GM12878 (cell line): ENCODE results near the gene DNAAF1. TPM values are rescaled to one million over a fixed set of nuclear protein-coding genes. Genes with fewer than 3 reads are reported as not detected.
A peak's percentile ranks its signal among the peaks of the same experiment; 100 is the strongest.

ENCODE experiments used
- CHD2 ChIP-seq: IDR thresholded peaks from 2 replicates; pipeline ENCODE4 v1.6.1; 2011; ENCODE audit warnings: low read depth, low read length, improper control_type of control experiment, borderline replicate concordance
- MEF2A ChIP-seq: IDR thresholded peaks from 2 replicates; pipeline ENCODE4 v1.6.1; 2011; ENCODE audit warnings: low read depth, mild to moderate bottlenecking, low read length, moderate library complexity; ENCODE audit not compliant: insufficient read depth
- NFYB ChIP-seq: IDR thresholded peaks from 2 replicates; pipeline ENCODE4 v1.6.1; 2011; ENCODE audit warnings: low read depth, mild to moderate bottlenecking, low read length, improper control_type of control experiment, moderate library complexity; ENCODE audit not compliant: insufficient read depth
- RB1 ChIP-seq: fragments of 450-650 bp; formaldehyde crosslinking; IDR thresholded peaks from 2 replicates; pipeline ENCODE4 v1.6.1; 2017; ENCODE audit warnings: mild to moderate bottlenecking, borderline replicate concordance
- SP1 ChIP-seq: IDR thresholded peaks from one replicate; pipeline ENCODE4 v1.6.1; 2011; ENCODE audit warnings: low read depth, low read length
- TBL1XR1 ChIP-seq: IDR thresholded peaks from 2 replicates; pipeline ENCODE4 v1.6.1; 2012; ENCODE audit warnings: low read depth, low read length, improper control_type of control experiment
- WRNIP1 ChIP-seq: IDR thresholded peaks from 2 replicates; pipeline ENCODE4 v1.6.1; 2011; ENCODE audit warnings: low read depth, low read length, improper control_type of control experiment, borderline replicate concordance
- ZNF274 ChIP-seq: IDR thresholded peaks from one replicate; pipeline ENCODE4 v1.8.0; 2011; ENCODE audit not compliant: insufficient read length, insufficient read depth
- polyA plus RNA-seq, 11 experiments: library from polyadenylated mRNA; depleted of rRNA in 4 of 11; unstranded in 6 of 11; stranded (reverse) in 5 of 11; fragments of >200 nt; fragmentation: Nextera tagmentation in 4 of 11; fragmentation: Illumina TruSeq in 1 of 11; extraction: Ambion mirVana in 4 of 11; extraction: Trizol in 1 of 11; gene quantifications; 1 replicate in 1 of 11; 2 replicates in 10 of 11; pipeline versions ENCODE4 v1.2.1 to v1.2.3, GENCODE V29; 2011 to 2016; ENCODE audit warnings: inconsistent platforms in 2 of 11, missing spikeins in 2 of 11, low read depth in 1 of 11
- total RNA-seq, 4 experiments: library from RNA; depleted of rRNA in 3 of 4; stranded (reverse); fragments of >200 nt in 3 of 4; fragmentation: Illumina TruSeq in 1 of 4; extraction: Trizol in 1 of 4; gene quantifications; 2 replicates each; pipeline versions ENCODE4 v1.2.1 to v1.2.3, GENCODE V29; 2013 to 2021
- TF ChIP-seq, protein P1 (sequence below): IDR thresholded peaks from 2 replicates; pipeline ENCODE4 v1.6.1; 2012; ENCODE audit warnings: improper control_type of control experiment, low read depth, low read length; ENCODE audit not compliant: insufficient replicate concordance
- TF ChIP-seq, protein P2 (sequence below): fragments of 450-650 bp; IDR thresholded peaks from 2 replicates; pipeline ENCODE4 v1.6.1; 2017; ENCODE audit warnings: mild to moderate bottlenecking, moderate library complexity

Gene DNAAF1
- total and polyA plus RNA-seq, 10 of the 15 experiments (the other 5 are each of a cell fraction or from before 2014, with no cell fraction given): 0.02 to 0.76 (median 0.08) TPM; not detected in 6

GRCh38 chr16:84186685-84187437, 41.8 kb downstream of the DNAAF1 start, which contains the start of gene TAF1C (continued):
- TF ChIP-seq, protein P1, sequence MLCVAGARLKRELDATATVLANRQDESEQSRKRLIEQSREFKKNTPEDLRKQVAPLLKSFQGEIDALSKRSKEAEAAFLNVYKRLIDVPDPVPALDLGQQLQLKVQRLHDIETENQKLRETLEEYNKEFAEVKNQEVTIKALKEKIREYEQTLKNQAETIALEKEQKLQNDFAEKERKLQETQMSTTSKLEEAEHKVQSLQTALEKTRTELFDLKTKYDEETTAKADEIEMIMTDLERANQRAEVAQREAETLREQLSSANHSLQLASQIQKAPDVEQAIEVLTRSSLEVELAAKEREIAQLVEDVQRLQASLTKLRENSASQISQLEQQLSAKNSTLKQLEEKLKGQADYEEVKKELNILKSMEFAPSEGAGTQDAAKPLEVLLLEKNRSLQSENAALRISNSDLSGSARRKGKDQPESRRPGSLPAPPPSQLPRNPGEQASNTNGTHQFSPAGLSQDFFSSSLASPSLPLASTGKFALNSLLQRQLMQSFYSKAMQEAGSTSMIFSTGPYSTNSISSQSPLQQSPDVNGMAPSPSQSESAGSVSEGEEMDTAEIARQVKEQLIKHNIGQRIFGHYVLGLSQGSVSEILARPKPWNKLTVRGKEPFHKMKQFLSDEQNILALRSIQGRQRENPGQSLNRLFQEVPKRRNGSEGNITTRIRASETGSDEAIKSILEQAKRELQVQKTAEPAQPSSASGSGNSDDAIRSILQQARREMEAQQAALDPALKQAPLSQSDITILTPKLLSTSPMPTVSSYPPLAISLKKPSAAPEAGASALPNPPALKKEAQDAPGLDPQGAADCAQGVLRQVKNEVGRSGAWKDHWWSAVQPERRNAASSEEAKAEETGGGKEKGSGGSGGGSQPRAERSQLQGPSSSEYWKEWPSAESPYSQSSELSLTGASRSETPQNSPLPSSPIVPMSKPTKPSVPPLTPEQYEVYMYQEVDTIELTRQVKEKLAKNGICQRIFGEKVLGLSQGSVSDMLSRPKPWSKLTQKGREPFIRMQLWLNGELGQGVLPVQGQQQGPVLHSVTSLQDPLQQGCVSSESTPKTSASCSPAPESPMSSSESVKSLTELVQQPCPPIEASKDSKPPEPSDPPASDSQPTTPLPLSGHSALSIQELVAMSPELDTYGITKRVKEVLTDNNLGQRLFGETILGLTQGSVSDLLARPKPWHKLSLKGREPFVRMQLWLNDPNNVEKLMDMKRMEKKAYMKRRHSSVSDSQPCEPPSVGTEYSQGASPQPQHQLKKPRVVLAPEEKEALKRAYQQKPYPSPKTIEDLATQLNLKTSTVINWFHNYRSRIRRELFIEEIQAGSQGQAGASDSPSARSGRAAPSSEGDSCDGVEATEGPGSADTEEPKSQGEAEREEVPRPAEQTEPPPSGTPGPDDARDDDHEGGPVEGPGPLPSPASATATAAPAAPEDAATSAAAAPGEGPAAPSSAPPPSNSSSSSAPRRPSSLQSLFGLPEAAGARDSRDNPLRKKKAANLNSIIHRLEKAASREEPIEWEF: no peak
- TF ChIP-seq CHD2: peak; percentile 45; the same call in 1 of the 2 replicates
- TF ChIP-seq, protein P2, sequence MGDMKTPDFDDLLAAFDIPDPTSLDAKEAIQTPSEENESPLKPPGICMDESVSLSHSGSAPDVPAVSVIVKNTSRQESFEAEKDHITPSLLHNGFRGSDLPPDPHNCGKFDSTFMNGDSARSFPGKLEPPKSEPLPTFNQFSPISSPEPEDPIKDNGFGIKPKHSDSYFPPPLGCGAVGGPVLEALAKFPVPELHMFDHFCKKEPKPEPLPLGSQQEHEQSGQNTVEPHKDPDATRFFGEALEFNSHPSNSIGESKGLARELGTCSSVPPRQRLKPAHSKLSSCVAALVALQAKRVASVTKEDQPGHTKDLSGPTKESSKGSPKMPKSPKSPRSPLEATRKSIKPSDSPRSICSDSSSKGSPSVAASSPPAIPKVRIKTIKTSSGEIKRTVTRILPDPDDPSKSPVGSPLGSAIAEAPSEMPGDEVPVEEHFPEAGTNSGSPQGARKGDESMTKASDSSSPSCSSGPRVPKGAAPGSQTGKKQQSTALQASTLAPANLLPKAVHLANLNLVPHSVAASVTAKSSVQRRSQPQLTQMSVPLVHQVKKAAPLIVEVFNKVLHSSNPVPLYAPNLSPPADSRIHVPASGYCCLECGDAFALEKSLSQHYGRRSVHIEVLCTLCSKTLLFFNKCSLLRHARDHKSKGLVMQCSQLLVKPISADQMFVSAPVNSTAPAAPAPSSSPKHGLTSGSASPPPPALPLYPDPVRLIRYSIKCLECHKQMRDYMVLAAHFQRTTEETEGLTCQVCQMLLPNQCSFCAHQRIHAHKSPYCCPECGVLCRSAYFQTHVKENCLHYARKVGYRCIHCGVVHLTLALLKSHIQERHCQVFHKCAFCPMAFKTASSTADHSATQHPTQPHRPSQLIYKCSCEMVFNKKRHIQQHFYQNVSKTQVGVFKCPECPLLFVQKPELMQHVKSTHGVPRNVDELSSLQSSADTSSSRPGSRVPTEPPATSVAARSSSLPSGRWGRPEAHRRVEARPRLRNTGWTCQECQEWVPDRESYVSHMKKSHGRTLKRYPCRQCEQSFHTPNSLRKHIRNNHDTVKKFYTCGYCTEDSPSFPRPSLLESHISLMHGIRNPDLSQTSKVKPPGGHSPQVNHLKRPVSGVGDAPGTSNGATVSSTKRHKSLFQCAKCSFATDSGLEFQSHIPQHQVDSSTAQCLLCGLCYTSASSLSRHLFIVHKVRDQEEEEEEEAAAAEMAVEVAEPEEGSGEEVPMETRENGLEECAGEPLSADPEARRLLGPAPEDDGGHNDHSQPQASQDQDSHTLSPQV: 0 out of 2 replicates have a peak, but pooled peaks have one; percentile 48
- peak; percentile 70; the same call in 1 of the 2 replicates for TF ChIP-seq MEF2A
- TF ChIP-seq WRNIP1: no peak; the same call in 1 of the 2 replicates
- no peak for TF ChIP-seq SP1
- no peak for TF ChIP-seq ZNF274
- no peak for TF ChIP-seq NFYB
- TF ChIP-seq RB1: peak; percentile 94
- 0 out of 2 replicates have a peak, but pooled peaks have one; percentile 45 for TF ChIP-seq TBL1XR1
- TF ChIP-seq, all 136 proteins: peak for 64
